GM23338 (cell line): ENCODE data around the gene DRD5. TPM values are rescaled to one million over a fixed set of nuclear protein-coding genes. Genes with fewer than 3 reads are reported as not detected.

Experiments used
- ATAC-seq: fragments of 200-7000 bp; cut with Tn5 transposase; 3 replicates; pipeline ENCODE4 v1.9.1; 2020
- DNase-seq: peaks from one replicate; pipeline ENCODE4 v3.0.0-alpha.2; 2015; ENCODE audit warnings: low spot score
- H2AFZ ChIP-seq: fragments of 200-600 bp; sonication (generic); 2 replicates; pipeline ENCODE4 v1.8.0; 2016; ENCODE audit warnings: antibody characterized with exemption, mild to moderate bottlenecking, moderate library complexity
- H3F3A ChIP-seq: fragments of 200-600 bp; sonication (generic); replicated peaks from 2 replicates; pipeline ENCODE4 v1.8.0; 2017; ENCODE audit warnings: antibody characterized with exemption, mixed run types, low read depth
- H3K27ac ChIP-seq: fragments of 200-600 bp; sonication (generic); 2 replicates; pipeline ENCODE4 v1.6.1; 2016; ENCODE audit warnings: low read depth
- H3K27me3 ChIP-seq: fragments of 200-600 bp; sonication (generic); 2 replicates; pipeline ENCODE4 v1.8.0; 2016; ENCODE audit warnings: mild to moderate bottlenecking, mixed run types, moderate library complexity; ENCODE audit not compliant: insufficient read depth
- H3K36me3 ChIP-seq: fragments of 200-600 bp; sonication (generic); 2 replicates; pipeline ENCODE4 v1.8.0; 2016; ENCODE audit warnings: mild to moderate bottlenecking; ENCODE audit not compliant: insufficient read depth
- H3K4me1 ChIP-seq: fragments of 200-600 bp; sonication (generic); 2 replicates; pipeline ENCODE4 v1.8.0; 2016; ENCODE audit warnings: mild to moderate bottlenecking, moderate library complexity; ENCODE audit not compliant: insufficient read depth
- H3K4me2 ChIP-seq: fragments of 200-600 bp; sonication (generic); 2 replicates; pipeline ENCODE4 v1.7.1; 2017; ENCODE audit warnings: mixed run types
- H3K4me3 ChIP-seq: fragments of 200-600 bp; sonication (generic); 2 replicates; pipeline ENCODE4 v1.6.1; 2016; ENCODE audit warnings: mixed run types
- H3K79me2 ChIP-seq: fragments of 200-600 bp; sonication (generic); replicated peaks from 2 replicates; pipeline ENCODE4 v1.8.0; 2017; ENCODE audit warnings: mild to moderate bottlenecking; ENCODE audit not compliant: insufficient read depth
- H3K9me2 ChIP-seq: fragments of 200-600 bp; sonication (generic); 2 replicates; pipeline ENCODE4 v1.8.0; 2017; ENCODE audit not compliant: insufficient read depth
- H4K20me1 ChIP-seq: fragments of 200-600 bp; sonication (generic); replicated peaks from 2 replicates; pipeline ENCODE4 v1.8.0; 2017; ENCODE audit warnings: mild to moderate bottlenecking; ENCODE audit not compliant: insufficient read depth
- H3K27ac Mint-ChIP-seq: 2 replicates; pipeline ENCODE4 v1.8.0; 2020; ENCODE audit warnings: inconsistent platforms, mild to moderate bottlenecking, moderate library complexity, mixed read lengths
- H3K27me3 Mint-ChIP-seq: 3 replicates; pipeline ENCODE4 v1.8.0; 2022; ENCODE audit warnings: low read depth, mild to moderate bottlenecking, moderate library complexity, mixed read lengths, inconsistent platforms; ENCODE audit not compliant: insufficient read depth, poor library complexity
- H3K36me3 Mint-ChIP-seq: 3 replicates; pipeline ENCODE4 v1.8.0; 2021; ENCODE audit warnings: low read depth, mild to moderate bottlenecking, inconsistent platforms, moderate library complexity, mixed read lengths
- H3K4me1 Mint-ChIP-seq: 3 replicates; pipeline ENCODE4 v1.8.0; 2020; ENCODE audit warnings: mild to moderate bottlenecking, inconsistent platforms, mixed read lengths
- H3K4me3 Mint-ChIP-seq: 3 replicates; pipeline ENCODE4 v1.8.0; 2021; ENCODE audit warnings: moderate library complexity, mild to moderate bottlenecking, inconsistent platforms, mixed read lengths
- H3K9me3 Mint-ChIP-seq: 3 replicates; pipeline ENCODE4 v1.8.0; 2020; ENCODE audit warnings: moderate library complexity, mild to moderate bottlenecking, inconsistent platforms, mixed read lengths
- CREB1 ChIP-seq: fragments of 250-450 bp; sonication (Bioruptor Pico); IDR thresholded peaks from 2 replicates; pipeline ENCODE4 v1.5.0; 2020; ENCODE audit warnings: low read depth, mild to moderate bottlenecking, moderate library complexity
- EZH2 ChIP-seq: fragments of 200-600 bp; sonication (generic); IDR thresholded peaks from one replicate; pipeline ENCODE4 v1.8.0; 2017; ENCODE audit warnings: antibody characterized with exemption, mild to moderate bottlenecking, low read depth; ENCODE audit not compliant: unreplicated experiment
- EZH2phosphoT487 ChIP-seq: fragments of 200-600 bp; sonication (generic); IDR thresholded peaks from one replicate; pipeline ENCODE4 v1.8.1; 2018; ENCODE audit warnings: antibody characterized with exemption; ENCODE audit not compliant: unreplicated experiment
- NANOG ChIP-seq: IDR thresholded peaks from 2 replicates; pipeline ENCODE4 v1.6.1; 2016; ENCODE audit warnings: antibody characterized with exemption, borderline replicate concordance
- POLR2AphosphoS5 ChIP-seq: IDR thresholded peaks from 2 replicates; pipeline ENCODE4 v1.6.1; 2016; ENCODE audit warnings: antibody characterized with exemption, low read depth
- STAT1 ChIP-seq: IDR thresholded peaks from one replicate; pipeline ENCODE4 v1.6.1; 2016; ENCODE audit warnings: antibody characterized with exemption; ENCODE audit not compliant: unreplicated experiment
- ZNF331 ChIP-seq: fragments of 250-450 bp; sonication (Bioruptor Pico); IDR thresholded peaks from 2 replicates; pipeline ENCODE4 v1.5.0; 2020; ENCODE audit warnings: low read depth, mild to moderate bottlenecking, moderate library complexity
- polyA plus RNA-seq: library from polyadenylated mRNA; unstranded; fragments of >200 nt; fragmentation: Nextera tagmentation; extraction: Ambion mirVana; gene quantifications from 2 replicates; pipeline ENCODE4 v1.2.1, GENCODE V29; 2016
- total RNA-seq: library from RNA; depleted of rRNA; stranded (reverse); fragments of >200 nt; shearing (Covaris generic); gene quantifications from 2 replicates; pipeline ENCODE4 v1.2.3, GENCODE V29; 2014
- TF ChIP-seq, protein P1 (sequence below): fragments of 250-450 bp; sonication (Bioruptor Pico); IDR thresholded peaks from 2 replicates; pipeline ENCODE4 v1.5.0; 2020; ENCODE audit warnings: mild to moderate bottlenecking, moderate library complexity
- TF ChIP-seq, protein P2 (sequence below): IDR thresholded peaks from 2 replicates; pipeline ENCODE4 v1.6.1; 2016; ENCODE audit warnings: antibody characterized with exemption
- TF ChIP-seq, protein P3 (sequence below): IDR thresholded peaks from one replicate; pipeline ENCODE4 v1.6.1; 2018; ENCODE audit warnings: antibody characterized with exemption; ENCODE audit not compliant: unreplicated experiment
- TF ChIP-seq, protein P4 (sequence below), 2 experiments: fragments of 200-600 bp in 1 of 2; sonication (generic) in 1 of 2; conservative IDR thresholded peaks; 2 replicates each; pipeline versions ENCODE4 v1.5.1 to v1.6.1; 2016 to 2017; ENCODE audit warnings: antibody characterized with exemption in 2 of 2, low read depth in 2 of 2, mild to moderate bottlenecking in 2 of 2, moderate library complexity in 1 of 2

Gene DRD5
- total and polyA plus RNA-seq, 2 experiments from 2014 or later = 0.08 to 0.24 TPM

DNA sequence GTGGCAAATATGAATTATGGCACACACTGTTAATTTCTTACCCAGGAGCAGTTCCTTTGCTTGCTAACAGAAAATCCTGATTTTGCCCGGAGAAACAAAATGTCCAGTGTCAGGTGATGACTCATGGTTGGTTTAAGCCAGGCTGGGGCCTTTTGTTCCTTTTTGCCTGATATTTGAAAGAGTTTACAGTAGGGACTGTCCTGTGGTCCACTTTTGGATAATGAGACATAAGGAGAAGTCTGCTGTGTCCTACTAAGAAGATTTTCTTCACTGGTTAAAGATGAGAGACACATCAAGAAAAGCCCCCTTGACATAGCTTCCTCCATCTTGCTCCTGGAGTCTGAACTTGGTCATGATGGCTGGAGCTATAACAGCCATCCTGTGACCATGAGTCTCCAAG is 12.1 kb upstream of the DRD5 start:
- Histone ChIP-seq H4K20me1 (no peaks in the 10 kb centered on the region), H3K4me1 (no peaks in the 10 kb centered on the region), H3K27me3 (no peaks in the 10 kb centered on the region), H3K79me2 (no peaks in the 10 kb centered on the region), H3K36me3 (no peaks in the 10 kb centered on the region), H3K4me2 (no peak overlapping the region), H3K4me3 (no peak overlapping the region), H3K27ac (no peak overlapping the region), H2AFZ (no peak overlapping the region), H3F3A (no peaks in the 10 kb centered on the region), H3K9me2 (no peaks in the 10 kb centered on the region)
- Mint-ChIP-seq H3K4me1 (no peaks in the 10 kb centered on the region), H3K36me3 (no peaks in the 10 kb centered on the region), H3K9me3 (no peaks in the 10 kb centered on the region), H3K27ac (no peak overlapping the region), H3K27me3 (peaks cover 11% of the 10 kb centered on the region), H3K4me3 (no peak overlapping the region)
- TF ChIP-seq NANOG (no peak), CREB1 (CRISPR knock-in tag) (no peak), STAT1 (no peak), ZNF331 (CRISPR knock-in tag) (no peak), EZH2phosphoT487 (no peak), POLR2AphosphoS5 (no peak), EZH2 (no peak)
- TF ChIP-seq, protein P1, sequence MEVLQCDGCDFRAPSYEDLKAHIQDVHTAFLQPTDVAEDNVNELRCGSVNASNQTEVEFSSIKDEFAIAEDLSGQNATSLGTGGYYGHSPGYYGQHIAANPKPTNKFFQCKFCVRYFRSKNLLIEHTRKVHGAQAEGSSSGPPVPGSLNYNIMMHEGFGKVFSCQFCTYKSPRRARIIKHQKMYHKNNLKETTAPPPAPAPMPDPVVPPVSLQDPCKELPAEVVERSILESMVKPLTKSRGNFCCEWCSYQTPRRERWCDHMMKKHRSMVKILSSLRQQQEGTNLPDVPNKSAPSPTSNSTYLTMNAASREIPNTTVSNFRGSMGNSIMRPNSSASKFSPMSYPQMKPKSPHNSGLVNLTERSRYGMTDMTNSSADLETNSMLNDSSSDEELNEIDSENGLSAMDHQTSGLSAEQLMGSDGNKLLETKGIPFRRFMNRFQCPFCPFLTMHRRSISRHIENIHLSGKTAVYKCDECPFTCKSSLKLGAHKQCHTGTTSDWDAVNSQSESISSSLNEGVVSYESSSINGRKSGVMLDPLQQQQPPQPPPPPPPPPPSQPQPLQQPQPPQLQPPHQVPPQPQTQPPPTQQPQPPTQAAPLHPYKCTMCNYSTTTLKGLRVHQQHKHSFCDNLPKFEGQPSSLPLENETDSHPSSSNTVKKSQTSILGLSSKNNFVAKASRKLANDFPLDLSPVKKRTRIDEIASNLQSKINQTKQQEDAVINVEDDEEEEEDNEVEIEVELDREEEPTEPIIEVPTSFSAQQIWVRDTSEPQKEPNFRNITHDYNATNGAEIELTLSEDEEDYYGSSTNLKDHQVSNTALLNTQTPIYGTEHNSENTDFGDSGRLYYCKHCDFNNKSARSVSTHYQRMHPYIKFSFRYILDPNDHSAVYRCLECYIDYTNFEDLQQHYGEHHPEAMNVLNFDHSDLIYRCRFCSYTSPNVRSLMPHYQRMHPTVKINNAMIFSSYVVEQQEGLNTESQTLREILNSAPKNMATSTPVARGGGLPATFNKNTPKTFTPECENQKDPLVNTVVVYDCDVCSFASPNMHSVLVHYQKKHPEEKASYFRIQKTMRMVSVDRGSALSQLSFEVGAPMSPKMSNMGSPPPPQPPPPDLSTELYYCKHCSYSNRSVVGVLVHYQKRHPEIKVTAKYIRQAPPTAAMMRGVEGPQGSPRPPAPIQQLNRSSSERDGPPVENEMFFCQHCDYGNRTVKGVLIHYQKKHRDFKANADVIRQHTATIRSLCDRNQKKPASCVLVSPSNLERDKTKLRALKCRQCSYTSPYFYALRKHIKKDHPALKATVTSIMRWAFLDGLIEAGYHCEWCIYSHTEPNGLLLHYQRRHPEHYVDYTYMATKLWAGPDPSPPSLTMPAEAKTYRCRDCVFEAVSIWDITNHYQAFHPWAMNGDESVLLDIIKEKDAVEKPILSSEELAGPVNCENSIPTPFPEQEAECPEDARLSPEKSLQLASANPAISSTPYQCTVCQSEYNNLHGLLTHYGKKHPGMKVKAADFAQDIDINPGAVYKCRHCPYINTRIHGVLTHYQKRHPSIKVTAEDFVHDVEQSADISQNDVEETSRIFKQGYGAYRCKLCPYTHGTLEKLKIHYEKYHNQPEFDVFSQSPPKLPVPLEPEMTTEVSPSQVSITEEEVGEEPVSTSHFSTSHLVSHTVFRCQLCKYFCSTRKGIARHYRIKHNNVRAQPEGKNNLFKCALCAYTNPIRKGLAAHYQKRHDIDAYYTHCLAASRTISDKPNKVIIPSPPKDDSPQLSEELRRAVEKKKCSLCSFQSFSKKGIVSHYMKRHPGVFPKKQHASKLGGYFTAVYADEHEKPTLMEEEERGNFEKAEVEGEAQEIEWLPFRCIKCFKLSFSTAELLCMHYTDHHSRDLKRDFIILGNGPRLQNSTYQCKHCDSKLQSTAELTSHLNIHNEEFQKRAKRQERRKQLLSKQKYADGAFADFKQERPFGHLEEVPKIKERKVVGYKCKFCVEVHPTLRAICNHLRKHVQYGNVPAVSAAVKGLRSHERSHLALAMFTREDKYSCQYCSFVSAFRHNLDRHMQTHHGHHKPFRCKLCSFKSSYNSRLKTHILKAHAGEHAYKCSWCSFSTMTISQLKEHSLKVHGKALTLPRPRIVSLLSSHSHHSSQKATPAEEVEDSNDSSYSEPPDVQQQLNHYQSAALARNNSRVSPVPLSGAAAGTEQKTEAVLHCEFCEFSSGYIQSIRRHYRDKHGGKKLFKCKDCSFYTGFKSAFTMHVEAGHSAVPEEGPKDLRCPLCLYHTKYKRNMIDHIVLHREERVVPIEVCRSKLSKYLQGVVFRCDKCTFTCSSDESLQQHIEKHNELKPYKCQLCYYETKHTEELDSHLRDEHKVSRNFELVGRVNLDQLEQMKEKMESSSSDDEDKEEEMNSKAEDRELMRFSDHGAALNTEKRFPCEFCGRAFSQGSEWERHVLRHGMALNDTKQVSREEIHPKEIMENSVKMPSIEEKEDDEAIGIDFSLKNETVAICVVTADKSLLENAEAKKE (CRISPR knock-in tag) = no peak
- TF ChIP-seq, protein P2, sequence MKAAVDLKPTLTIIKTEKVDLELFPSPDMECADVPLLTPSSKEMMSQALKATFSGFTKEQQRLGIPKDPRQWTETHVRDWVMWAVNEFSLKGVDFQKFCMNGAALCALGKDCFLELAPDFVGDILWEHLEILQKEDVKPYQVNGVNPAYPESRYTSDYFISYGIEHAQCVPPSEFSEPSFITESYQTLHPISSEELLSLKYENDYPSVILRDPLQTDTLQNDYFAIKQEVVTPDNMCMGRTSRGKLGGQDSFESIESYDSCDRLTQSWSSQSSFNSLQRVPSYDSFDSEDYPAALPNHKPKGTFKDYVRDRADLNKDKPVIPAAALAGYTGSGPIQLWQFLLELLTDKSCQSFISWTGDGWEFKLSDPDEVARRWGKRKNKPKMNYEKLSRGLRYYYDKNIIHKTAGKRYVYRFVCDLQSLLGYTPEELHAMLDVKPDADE = no peak
- TF ChIP-seq, protein P3, sequence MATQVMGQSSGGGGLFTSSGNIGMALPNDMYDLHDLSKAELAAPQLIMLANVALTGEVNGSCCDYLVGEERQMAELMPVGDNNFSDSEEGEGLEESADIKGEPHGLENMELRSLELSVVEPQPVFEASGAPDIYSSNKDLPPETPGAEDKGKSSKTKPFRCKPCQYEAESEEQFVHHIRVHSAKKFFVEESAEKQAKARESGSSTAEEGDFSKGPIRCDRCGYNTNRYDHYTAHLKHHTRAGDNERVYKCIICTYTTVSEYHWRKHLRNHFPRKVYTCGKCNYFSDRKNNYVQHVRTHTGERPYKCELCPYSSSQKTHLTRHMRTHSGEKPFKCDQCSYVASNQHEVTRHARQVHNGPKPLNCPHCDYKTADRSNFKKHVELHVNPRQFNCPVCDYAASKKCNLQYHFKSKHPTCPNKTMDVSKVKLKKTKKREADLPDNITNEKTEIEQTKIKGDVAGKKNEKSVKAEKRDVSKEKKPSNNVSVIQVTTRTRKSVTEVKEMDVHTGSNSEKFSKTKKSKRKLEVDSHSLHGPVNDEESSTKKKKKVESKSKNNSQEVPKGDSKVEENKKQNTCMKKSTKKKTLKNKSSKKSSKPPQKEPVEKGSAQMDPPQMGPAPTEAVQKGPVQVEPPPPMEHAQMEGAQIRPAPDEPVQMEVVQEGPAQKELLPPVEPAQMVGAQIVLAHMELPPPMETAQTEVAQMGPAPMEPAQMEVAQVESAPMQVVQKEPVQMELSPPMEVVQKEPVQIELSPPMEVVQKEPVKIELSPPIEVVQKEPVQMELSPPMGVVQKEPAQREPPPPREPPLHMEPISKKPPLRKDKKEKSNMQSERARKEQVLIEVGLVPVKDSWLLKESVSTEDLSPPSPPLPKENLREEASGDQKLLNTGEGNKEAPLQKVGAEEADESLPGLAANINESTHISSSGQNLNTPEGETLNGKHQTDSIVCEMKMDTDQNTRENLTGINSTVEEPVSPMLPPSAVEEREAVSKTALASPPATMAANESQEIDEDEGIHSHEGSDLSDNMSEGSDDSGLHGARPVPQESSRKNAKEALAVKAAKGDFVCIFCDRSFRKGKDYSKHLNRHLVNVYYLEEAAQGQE = no peak
- TF ChIP-seq, protein P4, sequence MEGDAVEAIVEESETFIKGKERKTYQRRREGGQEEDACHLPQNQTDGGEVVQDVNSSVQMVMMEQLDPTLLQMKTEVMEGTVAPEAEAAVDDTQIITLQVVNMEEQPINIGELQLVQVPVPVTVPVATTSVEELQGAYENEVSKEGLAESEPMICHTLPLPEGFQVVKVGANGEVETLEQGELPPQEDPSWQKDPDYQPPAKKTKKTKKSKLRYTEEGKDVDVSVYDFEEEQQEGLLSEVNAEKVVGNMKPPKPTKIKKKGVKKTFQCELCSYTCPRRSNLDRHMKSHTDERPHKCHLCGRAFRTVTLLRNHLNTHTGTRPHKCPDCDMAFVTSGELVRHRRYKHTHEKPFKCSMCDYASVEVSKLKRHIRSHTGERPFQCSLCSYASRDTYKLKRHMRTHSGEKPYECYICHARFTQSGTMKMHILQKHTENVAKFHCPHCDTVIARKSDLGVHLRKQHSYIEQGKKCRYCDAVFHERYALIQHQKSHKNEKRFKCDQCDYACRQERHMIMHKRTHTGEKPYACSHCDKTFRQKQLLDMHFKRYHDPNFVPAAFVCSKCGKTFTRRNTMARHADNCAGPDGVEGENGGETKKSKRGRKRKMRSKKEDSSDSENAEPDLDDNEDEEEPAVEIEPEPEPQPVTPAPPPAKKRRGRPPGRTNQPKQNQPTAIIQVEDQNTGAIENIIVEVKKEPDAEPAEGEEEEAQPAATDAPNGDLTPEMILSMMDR (conservative IDR thresholded peaks at IDR 0.05; ENCODE audit: low read depth in 2 of 2) = no peak
- DNase-seq = no peak
- no peak for ATAC-seq
